HG03025 (cell line): Measurements from ENCODE around the gene YWHAE.
"Not testable (repeated sequence)": the region's sequence is repeated elsewhere in the genome, so short reads cannot be mapped to it uniquely, and the experiment has no call there.

Source experiments
- ATAC-seq: cut with Tn5 transposase; IDR thresholded peaks from one replicate; pipeline ENCODE4 v1.9.1; 2021; ENCODE audit warnings: mild to moderate bottlenecking, moderate library complexity; ENCODE audit not compliant: unreplicated experiment, low FRiP score

Gene YWHAE

GRCh38 chr17:1340371-1340770 lies 59.7 kb downstream of the YWHAE start:
- ATAC-seq = no peak

GRCh38 chr17:1331708-1332107 lies 68.3 kb downstream of the YWHAE start:
- ATAC-seq = no peak

DNA sequence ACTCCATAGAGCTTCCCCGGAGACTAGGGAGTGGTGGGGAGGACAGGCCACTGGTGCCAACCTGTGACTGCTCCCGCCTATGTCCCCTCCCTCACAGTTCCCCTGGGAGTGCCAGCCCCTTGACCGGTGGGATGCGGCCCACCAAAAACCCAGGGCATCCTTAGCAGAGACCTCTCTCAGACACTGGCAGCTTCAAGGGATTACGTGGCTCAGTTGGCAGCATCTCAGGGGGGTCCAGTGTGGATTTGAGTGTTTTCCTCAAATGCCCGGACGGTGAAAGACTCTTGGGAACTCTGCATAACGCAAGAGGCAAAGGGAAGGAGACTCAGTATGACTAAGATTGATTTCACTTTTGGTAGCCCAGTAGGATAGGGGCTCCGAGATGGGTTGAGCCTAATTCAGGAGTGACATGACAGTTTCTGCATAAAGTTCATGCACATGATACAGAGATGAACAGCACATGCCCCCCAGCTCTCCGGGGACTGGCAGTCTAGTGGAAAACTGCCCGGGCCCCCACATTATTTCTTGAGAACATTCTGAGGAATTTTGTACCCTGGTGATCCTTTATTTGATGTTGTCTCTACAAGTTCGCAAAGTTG lies 70.2 kb downstream of the YWHAE start:
- ATAC-seq = no peak

- ATAC-seq = no peak
Observed at GRCh38 chr17:1328437-1328836, 71.6 kb downstream of the YWHAE start.

GRCh38 chr17:1325766-1326165 lies 74.3 kb downstream of the YWHAE start:
- ATAC-seq = no peak

GRCh38 chr17:1324201-1324771 lies 75.7 kb downstream of the YWHAE start:
- no peak for ATAC-seq

DNA sequence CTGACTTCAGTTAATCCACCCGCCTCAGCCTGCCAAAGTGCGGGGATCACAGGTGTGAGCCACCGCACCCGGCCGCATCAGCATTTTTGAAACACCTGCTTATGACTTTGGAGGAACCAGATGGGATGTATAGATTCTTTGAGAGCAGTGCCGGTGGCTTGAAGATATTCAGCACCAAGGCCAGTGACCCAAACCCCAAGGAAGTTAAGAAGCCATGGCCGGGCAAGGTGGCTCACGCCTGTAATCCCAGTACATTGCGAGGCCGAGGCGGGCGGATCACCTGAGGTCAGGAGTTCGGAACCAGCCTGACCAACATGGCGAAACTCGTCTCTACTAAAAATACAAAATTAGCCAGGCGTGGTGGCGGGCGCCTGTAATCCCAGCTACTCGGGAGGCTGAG lies 76.7 kb downstream of the YWHAE start:
- no peak for ATAC-seq

GRCh38 chr17:1322480-1322879 lies 77.5 kb downstream of the YWHAE start:
- no peak for ATAC-seq

DNA sequence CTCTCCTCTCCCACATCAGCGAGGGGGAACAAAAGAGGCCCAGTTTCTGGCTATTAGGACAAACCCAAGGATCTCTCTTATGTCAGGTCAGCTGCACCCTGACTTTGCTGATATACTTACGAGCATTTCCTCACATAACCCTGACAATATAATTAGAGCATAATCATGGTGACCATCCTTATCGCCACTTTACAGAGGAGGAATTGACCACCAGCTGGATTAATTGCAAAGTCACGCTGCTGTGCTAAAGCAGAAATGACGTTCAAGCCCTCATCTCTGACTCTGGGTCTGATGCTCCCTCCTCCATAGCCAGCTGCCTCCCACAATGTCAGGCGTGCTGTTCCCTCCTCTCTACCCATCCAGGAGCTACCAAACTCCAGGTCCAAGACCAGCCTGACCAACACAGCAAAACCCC lies 78.0 kb downstream of the YWHAE start:
- no peak for ATAC-seq

- no peak for ATAC-seq
Observed at GRCh38 chr17:1315891-1316403, 84.1 kb downstream of the YWHAE start.

- ATAC-seq = no peak
Observed at GRCh38 chr17:1315409-1315808, 84.6 kb downstream of the YWHAE start.

DNA sequence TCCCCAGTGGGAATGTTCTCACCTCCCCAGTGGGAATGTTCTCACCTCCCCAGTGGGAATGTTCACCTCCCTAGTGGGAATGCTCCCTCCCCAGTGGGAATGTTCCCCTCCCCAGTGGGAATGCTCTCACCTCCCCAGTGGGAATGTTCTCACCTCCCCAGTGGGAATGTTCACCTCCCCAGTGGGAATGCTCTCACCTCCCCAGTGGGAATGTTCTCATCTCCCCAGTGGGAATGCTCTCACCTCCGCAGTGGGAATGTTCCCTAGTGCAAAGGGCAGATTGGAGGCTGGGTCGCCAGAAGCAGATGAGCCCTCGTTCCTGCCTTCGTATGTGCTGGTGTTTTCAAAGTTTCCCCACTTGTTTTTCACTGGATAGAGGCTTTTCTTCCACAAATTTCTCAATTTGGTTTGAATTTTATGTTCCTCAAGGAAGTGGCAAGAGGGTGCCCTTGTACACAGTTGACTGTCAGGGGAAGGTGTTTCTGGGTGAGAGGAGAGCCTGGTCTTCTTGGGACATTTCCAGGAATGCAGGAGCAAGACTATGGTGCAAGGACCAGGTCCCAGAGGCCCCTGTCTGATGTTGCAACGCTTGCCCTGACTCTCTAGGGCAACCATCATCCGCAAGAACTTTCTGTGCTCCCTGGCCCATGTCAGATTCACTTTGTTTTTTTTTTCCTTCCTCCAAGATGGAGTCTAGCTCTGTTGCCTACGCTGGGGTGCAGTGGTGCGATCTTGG lies 86.6 kb downstream of the YWHAE start:
- ATAC-seq = no peak

DNA sequence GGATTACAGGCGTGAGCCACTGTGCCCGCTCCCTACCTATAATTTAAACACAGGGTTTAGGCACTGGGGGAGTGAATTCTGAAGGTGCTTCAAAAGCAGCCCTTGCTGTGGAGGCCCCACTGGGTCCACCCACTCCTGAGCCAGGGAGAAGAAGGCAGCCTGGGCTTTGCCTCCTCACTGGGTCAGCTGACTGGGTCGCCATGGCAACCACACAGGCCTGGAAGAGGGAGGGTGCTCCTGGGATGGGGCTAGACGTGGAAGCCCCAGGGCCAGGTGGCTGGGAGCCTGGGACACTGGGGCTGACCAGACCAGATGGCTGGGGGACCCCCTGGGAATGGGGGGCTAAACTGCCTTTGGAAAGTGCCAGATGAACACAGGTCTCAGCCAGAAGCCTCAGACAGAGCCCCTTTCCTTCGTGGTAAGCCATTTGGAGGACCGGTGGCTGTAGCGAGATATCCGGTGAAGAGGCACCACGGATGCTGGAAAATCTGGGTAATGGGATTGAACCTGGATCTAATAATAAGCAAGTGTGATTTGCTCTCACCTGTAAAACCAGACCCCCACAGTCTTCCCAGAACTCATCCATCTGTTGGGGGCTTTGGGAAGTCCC lies 87.7 kb downstream of the YWHAE start:
- no peak for ATAC-seq

DNA sequence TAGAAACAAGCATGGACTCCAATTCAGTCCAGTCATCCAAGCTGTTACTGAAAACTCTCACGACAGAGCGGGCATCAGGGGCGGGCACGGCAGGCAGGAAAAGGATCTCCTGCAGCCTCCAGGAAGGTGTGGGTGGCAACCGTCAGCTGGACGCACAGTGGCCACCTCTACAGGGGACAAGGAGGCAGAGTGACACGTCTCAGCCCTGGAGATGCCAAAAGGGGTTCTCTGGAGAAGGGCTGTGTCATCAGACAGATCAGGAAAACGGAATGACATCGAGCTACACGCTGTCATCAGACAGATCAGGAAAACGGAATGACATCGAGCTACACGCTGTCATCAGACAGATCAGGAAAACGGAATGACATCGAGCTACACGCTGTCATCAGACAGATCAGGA lies 92.2 kb downstream of the YWHAE start:
- not testable (repeated sequence) for ATAC-seq

DNA sequence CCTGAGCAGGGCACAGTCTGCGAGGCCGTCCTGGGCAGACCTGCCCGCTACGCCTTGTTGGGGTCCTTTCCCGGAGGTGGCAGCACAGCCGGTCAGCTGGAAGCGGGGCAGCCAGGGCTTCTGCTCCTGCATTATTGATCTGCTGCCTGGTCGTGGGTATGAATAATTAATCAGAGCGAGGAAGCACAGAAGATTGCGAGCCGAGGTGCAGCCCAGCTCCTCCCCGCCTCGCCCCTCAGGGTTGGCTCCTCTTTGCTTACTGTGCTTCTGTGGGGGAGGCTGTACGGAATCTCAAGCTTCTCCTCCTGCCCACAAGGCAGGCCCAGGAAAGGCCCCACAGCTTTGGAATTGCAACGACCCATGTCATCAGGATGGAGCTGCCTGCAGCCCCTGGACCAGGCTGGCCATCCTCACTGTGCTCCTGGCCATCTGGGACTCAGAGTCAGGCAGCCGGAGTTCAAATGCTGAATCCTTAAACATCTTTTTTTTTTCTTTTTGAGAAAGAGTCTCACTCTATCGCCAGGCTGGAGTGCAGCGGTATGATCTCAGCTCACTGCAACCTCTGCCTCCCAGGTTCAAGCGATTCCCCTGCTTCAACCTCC lies 95.0 kb downstream of the YWHAE start:
- no peak for ATAC-seq

DNA sequence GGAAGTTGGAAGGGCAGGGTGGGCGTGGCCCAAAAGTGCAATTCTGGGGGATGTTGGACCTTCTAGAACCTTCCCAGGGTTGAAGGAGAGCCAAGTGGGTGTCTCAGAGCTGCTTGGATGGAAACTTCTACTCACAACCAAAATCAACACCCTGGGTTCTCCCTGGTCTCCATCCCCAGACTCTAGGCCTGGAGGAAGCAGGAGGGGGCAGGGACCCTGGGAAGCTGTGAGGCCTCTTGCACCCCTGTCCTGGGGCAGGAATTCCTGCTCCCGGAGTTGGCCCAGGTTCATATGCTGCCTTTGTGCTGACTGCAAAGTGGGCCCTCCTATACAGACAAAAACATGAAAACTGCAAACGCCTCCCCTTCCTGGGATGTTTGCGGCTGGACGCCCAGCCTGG lies 95.5 kb downstream of the YWHAE start:
- ATAC-seq = no peak

- ATAC-seq = no peak
Observed at GRCh38 chr17:1302761-1303160, 97.3 kb downstream of the YWHAE start.

- ATAC-seq = no peak
Observed at GRCh38 chr17:1301546-1301945, 98.5 kb downstream of the YWHAE start.

- no peak for ATAC-seq
Observed at GRCh38 chr17:1300371-1300905, 99.6 kb downstream of the YWHAE start.

DNA sequence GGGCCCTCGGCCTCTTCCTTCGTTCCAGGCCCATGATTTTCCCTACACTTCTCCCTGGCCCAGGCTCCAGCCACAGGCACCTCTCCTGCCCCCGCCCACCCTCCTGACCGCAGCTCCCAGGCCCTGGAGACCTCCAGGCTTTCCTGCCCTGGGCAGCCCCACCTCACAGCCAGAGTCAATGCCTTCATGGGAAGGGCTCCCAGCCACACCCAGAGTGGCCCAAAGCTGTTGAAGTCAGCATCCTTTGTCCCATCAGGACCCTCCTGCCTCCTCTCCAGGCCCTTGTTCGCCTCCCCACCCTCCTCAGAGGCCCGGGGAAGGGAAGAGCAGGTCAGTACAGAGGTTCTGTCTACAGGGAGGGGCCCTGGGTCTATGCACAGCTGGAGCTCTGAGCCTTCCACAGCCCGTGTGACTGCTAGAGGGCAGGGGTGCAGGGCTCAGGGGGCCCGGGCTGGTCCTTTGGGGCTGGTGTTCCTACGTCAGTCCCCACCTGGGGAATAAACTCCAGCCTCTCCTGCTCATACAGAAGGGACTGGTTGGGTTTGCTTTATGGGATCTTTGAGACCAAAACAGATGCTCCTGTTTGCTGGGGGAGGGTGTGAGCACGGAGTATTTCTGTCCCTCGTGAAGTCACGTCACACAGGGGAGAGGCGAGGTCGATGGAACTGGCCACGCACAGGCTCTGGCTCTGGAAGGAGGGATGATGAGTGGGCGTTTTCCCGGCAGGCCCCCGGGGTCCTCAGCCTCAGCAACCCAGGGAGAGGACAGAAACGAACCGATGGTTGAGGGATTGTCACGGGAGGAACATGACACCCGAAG lies 100.3 kb downstream of the YWHAE start:
- no peak for ATAC-seq
